ENCODE measurements around the gene NAV3. TPM values are rescaled to one million over a fixed set of nuclear protein-coding genes. Genes with fewer than 3 reads are reported as not detected.

NAV3 gene
- total RNA-seq, 1 experiment from 2014 or later: 4.1 TPM

GRCh38 chr12:78035901-78036606 lies 205.4 kb downstream of the NAV3 start:
- no peaks in the 10 kb centered on the region for H3K27me3 Mint-ChIP-seq (ENCODE audit: unreplicated experiment)
- no peaks in the 10 kb centered on the region for H3K36me3 Mint-ChIP-seq (ENCODE audit: insufficient read depth, unreplicated experiment)
- DNase-seq: no peak
- TF ChIP-seq CTCF (IDR thresholded peaks at IDR 0.05; ENCODE audit: unreplicated experiment): no peak
- H3K4me3 Mint-ChIP-seq (ENCODE audit: low read depth, unreplicated experiment): peak overlapping the region; percentile 40
- H3K27ac Mint-ChIP-seq (ENCODE audit: unreplicated experiment): no peak overlapping the region
- peaks cover 8% of the 10 kb centered on the region for H3K4me1 Mint-ChIP-seq (ENCODE audit: low read depth, unreplicated experiment)
- intact Hi-C loops (cut with micrococcal nuclease; ENCODE audit: unreplicated experiment): no loop called here
- H3K9me3 Mint-ChIP-seq (ENCODE audit: low read depth, unreplicated experiment): no peaks in the 10 kb centered on the region
- BruUV-seq (replicated peaks): no TSS peak
- CTCF ChIA-PET: interaction anchor here (0.6 kb wide), 1 partner anchor 398 kb away, joined by 3 read pairs; no protein-coding TSS in a partner anchor

GRCh38 chr12:78036874-78037273 lies 206.2 kb downstream of the NAV3 start:
- no peak overlapping the region for H3K27ac Mint-ChIP-seq (ENCODE audit: unreplicated experiment)
- CTCF ChIA-PET: no interaction called here
- no peaks in the 10 kb centered on the region for H3K9me3 Mint-ChIP-seq (ENCODE audit: low read depth, unreplicated experiment)
- peaks cover 8% of the 10 kb centered on the region for H3K4me1 Mint-ChIP-seq (ENCODE audit: low read depth, unreplicated experiment)
- BruUV-seq (replicated peaks): no TSS peak
- H3K4me3 Mint-ChIP-seq (ENCODE audit: low read depth, unreplicated experiment): no peak overlapping the region
- no peak for DNase-seq
- H3K36me3 Mint-ChIP-seq (ENCODE audit: insufficient read depth, unreplicated experiment): no peaks in the 10 kb centered on the region
- H3K27me3 Mint-ChIP-seq (ENCODE audit: unreplicated experiment): no peaks in the 10 kb centered on the region
- no peak for TF ChIP-seq CTCF (IDR thresholded peaks at IDR 0.05; ENCODE audit: unreplicated experiment)
- intact Hi-C loops (cut with micrococcal nuclease; ENCODE audit: unreplicated experiment): no loop called here

GRCh38 chr12:78037707-78038106 lies 207.0 kb downstream of the NAV3 start:
- no peak overlapping the region for H3K4me3 Mint-ChIP-seq (ENCODE audit: low read depth, unreplicated experiment)
- H3K9me3 Mint-ChIP-seq (ENCODE audit: low read depth, unreplicated experiment): no peaks in the 10 kb centered on the region
- no TSS peak for BruUV-seq (replicated peaks)
- no peak overlapping the region for H3K27ac Mint-ChIP-seq (ENCODE audit: unreplicated experiment)
- TF ChIP-seq CTCF (IDR thresholded peaks at IDR 0.05; ENCODE audit: unreplicated experiment): no peak
- peaks cover 8% of the 10 kb centered on the region for H3K4me1 Mint-ChIP-seq (ENCODE audit: low read depth, unreplicated experiment)
- CTCF ChIA-PET: no interaction called here
- H3K27me3 Mint-ChIP-seq (ENCODE audit: unreplicated experiment): no peaks in the 10 kb centered on the region
- no peaks in the 10 kb centered on the region for H3K36me3 Mint-ChIP-seq (ENCODE audit: insufficient read depth, unreplicated experiment)
- DNase-seq: no peak
- intact Hi-C loops (cut with micrococcal nuclease; ENCODE audit: unreplicated experiment): no loop called here

GRCh38 chr12:78038541-78038940 lies 207.8 kb downstream of the NAV3 start:
- no peak for DNase-seq
- Mint-ChIP-seq H3K4me1 (ENCODE audit: low read depth, unreplicated experiment) (peaks cover 8% of the 10 kb centered on the region), H3K27ac (ENCODE audit: unreplicated experiment) (no peak overlapping the region), H3K9me3 (ENCODE audit: low read depth, unreplicated experiment) (no peaks in the 10 kb centered on the region), H3K4me3 (ENCODE audit: low read depth, unreplicated experiment) (no peak overlapping the region), H3K36me3 (ENCODE audit: insufficient read depth, unreplicated experiment) (no peaks in the 10 kb centered on the region), H3K27me3 (ENCODE audit: unreplicated experiment) (no peaks in the 10 kb centered on the region)
- TF ChIP-seq CTCF (IDR thresholded peaks at IDR 0.05; ENCODE audit: unreplicated experiment): no peak
- BruUV-seq (replicated peaks): no TSS peak
- intact Hi-C loops (cut with micrococcal nuclease; ENCODE audit: unreplicated experiment): no loop called here
- CTCF ChIA-PET: no interaction called here

Data from Calu3 (cell line).